Measurements from ENCODE around the gene FOXP1.

FOXP1 gene

DNA sequence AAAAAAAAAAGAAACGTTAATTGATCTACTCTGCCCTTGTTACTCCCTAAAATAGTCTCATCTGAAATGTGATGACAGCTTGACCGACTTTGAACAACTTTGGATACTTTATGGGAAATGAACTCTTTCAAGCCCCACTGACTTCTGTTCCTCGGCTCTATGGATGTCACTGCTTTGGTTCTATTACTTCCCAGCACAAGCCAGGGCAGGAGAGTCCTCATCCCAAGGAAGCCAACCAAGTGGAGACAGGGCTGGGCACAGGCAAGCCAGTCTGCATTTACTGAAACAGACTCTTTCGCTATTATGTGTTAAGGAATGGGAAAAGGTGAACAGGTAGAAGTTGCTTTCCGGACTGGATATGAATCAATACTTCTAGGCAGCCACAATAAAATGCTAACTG is 444.0 kb downstream of the FOXP1 start:
- no peak overlapping the region for H3K27ac ChIP-seq
- no peak overlapping the region for H3K9ac ChIP-seq
- H3K4me2 ChIP-seq (ENCODE audit: low read length) = no peak overlapping the region
- H2AFZ ChIP-seq = no peak overlapping the region
- no peaks in the 10 kb centered on the region for H3K9me3 ChIP-seq (ENCODE audit: control insufficient read depth, low read length)
- no peaks in the 10 kb centered on the region for H3K27me3 ChIP-seq (ENCODE audit: control insufficient read depth, insufficient read depth, low read length)
- H3K79me2 ChIP-seq = no peaks in the 10 kb centered on the region
- no peak overlapping the region for H3K4me3 ChIP-seq (ENCODE audit: low read depth, low read length)
- H3K4me1 ChIP-seq = no peaks in the 10 kb centered on the region
- TF ChIP-seq, protein P1, sequence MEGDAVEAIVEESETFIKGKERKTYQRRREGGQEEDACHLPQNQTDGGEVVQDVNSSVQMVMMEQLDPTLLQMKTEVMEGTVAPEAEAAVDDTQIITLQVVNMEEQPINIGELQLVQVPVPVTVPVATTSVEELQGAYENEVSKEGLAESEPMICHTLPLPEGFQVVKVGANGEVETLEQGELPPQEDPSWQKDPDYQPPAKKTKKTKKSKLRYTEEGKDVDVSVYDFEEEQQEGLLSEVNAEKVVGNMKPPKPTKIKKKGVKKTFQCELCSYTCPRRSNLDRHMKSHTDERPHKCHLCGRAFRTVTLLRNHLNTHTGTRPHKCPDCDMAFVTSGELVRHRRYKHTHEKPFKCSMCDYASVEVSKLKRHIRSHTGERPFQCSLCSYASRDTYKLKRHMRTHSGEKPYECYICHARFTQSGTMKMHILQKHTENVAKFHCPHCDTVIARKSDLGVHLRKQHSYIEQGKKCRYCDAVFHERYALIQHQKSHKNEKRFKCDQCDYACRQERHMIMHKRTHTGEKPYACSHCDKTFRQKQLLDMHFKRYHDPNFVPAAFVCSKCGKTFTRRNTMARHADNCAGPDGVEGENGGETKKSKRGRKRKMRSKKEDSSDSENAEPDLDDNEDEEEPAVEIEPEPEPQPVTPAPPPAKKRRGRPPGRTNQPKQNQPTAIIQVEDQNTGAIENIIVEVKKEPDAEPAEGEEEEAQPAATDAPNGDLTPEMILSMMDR (IDR thresholded peaks at IDR 0.05) = no peak
- H3K36me3 ChIP-seq (ENCODE audit: control insufficient read depth, insufficient read depth, low read length) = no peaks in the 10 kb centered on the region

DNA sequence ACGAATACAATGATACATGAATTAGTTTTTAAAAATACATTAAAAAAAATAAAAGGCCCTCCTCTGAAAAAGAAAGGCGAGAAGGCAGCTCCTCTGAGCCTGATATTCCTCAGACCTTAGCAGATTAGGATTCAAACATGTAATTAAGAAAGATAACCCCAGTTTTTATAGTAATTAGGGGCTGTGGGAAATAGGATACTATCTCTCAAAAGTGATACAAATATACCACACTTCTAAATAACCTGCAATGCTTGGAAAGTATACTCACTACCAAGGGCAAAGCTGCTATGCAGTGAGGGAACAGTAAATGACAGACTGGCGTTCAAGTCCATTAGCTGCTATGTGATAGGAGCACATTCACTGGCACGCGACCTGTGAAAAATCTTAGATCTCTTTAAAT is 445.1 kb downstream of the FOXP1 start:
- Histone ChIP-seq H3K4me2 (ENCODE audit: low read length) (no peak overlapping the region), H3K9ac (no peak overlapping the region), H3K79me2 (no peaks in the 10 kb centered on the region), H3K27ac (no peak overlapping the region), H2AFZ (no peak overlapping the region), H3K4me1 (peaks cover 3% of the 10 kb centered on the region), H3K4me3 (ENCODE audit: low read depth, low read length) (no peak overlapping the region), H3K9me3 (ENCODE audit: control insufficient read depth, low read length) (no peaks in the 10 kb centered on the region), H3K27me3 (ENCODE audit: control insufficient read depth, insufficient read depth, low read length) (no peaks in the 10 kb centered on the region), H3K36me3 (ENCODE audit: control insufficient read depth, insufficient read depth, low read length) (no peaks in the 10 kb centered on the region)
- TF ChIP-seq, protein P1 (IDR thresholded peaks at IDR 0.05) = no peak

DNA sequence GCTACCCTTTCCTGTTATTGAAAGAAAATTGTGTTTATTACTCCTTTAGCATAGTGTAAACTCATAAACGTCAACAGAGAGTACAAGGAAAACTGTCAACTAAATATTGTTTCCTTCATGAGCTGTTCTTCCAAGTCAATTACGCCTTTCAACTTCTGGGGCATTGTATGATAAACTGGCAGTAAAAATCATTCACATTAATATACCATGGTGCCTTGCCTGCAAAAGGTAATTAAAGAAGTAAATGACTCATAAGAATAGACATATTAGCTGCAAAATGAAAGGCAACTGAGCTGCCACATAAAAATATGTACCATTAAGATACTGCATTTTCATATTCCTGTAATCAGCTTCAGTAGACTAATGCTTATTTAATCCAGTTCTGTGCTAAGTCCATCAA is 447.3 kb downstream of the FOXP1 start:
- Histone ChIP-seq H3K9ac (no peak overlapping the region), H3K4me1 (peaks cover 4% of the 10 kb centered on the region), H2AFZ (no peak overlapping the region), H3K79me2 (no peaks in the 10 kb centered on the region), H3K9me3 (ENCODE audit: control insufficient read depth, low read length) (no peaks in the 10 kb centered on the region), H3K4me2 (ENCODE audit: low read length) (no peak overlapping the region), H3K27me3 (ENCODE audit: control insufficient read depth, insufficient read depth, low read length) (no peaks in the 10 kb centered on the region), H3K27ac (no peak overlapping the region), H3K4me3 (ENCODE audit: low read depth, low read length) (no peak overlapping the region), H3K36me3 (ENCODE audit: control insufficient read depth, insufficient read depth, low read length) (no peaks in the 10 kb centered on the region)
- TF ChIP-seq, protein P1 (IDR thresholded peaks at IDR 0.05) = no peak

DNA sequence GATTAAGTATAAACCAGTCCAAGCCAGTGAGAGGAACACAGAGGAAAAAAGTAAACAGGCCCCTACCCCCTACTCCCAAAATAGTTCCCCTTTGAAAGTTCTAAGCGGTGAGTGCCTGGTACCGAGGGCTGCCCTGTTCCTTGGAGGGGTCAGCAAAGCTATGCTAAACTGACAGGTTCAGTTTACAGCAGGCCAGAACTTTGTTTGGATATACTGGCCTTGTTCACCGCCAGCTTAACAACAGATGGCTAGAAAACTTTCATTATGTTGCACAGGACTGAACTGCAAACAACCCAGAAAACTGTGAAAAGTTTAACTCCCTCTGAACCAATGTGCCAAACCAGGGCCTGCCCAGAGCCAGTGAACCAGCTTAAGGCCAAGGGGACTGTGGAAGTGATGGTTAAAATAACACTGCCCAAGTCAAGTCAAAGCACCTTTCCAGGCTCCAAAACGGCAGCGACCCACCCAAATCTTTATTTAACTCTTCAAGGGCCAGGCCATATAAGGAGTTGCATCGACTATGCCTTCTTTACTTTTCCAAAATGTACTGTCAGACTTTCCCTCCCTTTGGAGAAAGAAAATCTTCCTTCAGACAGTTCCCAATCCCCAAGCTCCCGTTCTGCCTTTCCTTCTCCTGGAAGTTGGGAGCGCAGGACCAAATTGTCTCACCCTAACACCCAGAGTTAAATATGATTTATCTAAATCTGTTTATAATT is 448.0 kb downstream of the FOXP1 start:
- TF ChIP-seq, protein P1 (IDR thresholded peaks at IDR 0.05) = no peak
- H3K9ac ChIP-seq = no peak overlapping the region
- no peaks in the 10 kb centered on the region for H3K79me2 ChIP-seq
- H3K27ac ChIP-seq = no peak overlapping the region
- H3K9me3 ChIP-seq (ENCODE audit: control insufficient read depth, low read length) = no peaks in the 10 kb centered on the region
- peaks cover 4% of the 10 kb centered on the region for H3K4me1 ChIP-seq
- no peaks in the 10 kb centered on the region for H3K36me3 ChIP-seq (ENCODE audit: control insufficient read depth, insufficient read depth, low read length)
- H2AFZ ChIP-seq = no peak overlapping the region
- no peaks in the 10 kb centered on the region for H3K27me3 ChIP-seq (ENCODE audit: control insufficient read depth, insufficient read depth, low read length)
- no peak overlapping the region for H3K4me3 ChIP-seq (ENCODE audit: low read depth, low read length)
- no peak overlapping the region for H3K4me2 ChIP-seq (ENCODE audit: low read length)

DNA sequence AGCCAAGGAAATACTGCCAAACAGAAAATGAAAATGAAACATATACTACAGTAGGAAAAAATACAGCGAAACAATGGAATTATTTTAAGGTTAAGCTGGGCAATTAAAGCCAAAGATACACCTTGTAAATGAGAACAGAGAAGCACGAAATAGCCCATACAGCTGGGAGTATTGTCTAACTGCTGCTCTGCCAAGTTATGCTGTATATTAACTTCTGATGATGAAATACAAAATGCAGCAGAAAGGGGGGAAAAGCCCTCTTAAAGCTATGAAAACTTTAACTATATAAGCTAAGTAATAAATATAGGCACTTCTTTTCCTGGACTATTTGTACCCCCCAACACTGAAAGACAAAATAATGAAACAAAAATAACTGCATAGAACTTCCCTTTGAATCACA is 449.0 kb downstream of the FOXP1 start:
- no peak overlapping the region for H3K4me3 ChIP-seq (ENCODE audit: low read depth, low read length)
- no peak overlapping the region for H3K27ac ChIP-seq
- no peaks in the 10 kb centered on the region for H3K79me2 ChIP-seq
- TF ChIP-seq, protein P1 (IDR thresholded peaks at IDR 0.05) = no peak
- no peaks in the 10 kb centered on the region for H3K27me3 ChIP-seq (ENCODE audit: control insufficient read depth, insufficient read depth, low read length)
- no peak overlapping the region for H2AFZ ChIP-seq
- H3K36me3 ChIP-seq (ENCODE audit: control insufficient read depth, insufficient read depth, low read length) = no peaks in the 10 kb centered on the region
- H3K9me3 ChIP-seq (ENCODE audit: control insufficient read depth, low read length) = no peaks in the 10 kb centered on the region
- H3K4me1 ChIP-seq = peaks cover 4% of the 10 kb centered on the region
- H3K9ac ChIP-seq = no peak overlapping the region
- H3K4me2 ChIP-seq (ENCODE audit: low read length) = no peak overlapping the region

Data from parathyroid adenoma (tissue), 2 donors.